A673 (cell line): ENCODE data around the gene HACD1.
A peak's percentile ranks its signal among the peaks of the same experiment; 100 is the strongest.

Experiments used
- CTCF ChIP-seq: fragments of 300-800, 200-600 bp; sonication (generic); conservative IDR thresholded peaks from 2 replicates; pipeline ENCODE4 v1.5.1; 2017; ENCODE audit warnings: low read depth, mild to moderate bottlenecking, antibody characterized with exemption, low read length, moderate library complexity, mixed read lengths
- EZH2 ChIP-seq: fragments of 200-600 bp; sonication (generic); IDR thresholded peaks from 2 replicates; pipeline ENCODE4 v1.6.1; 2017; ENCODE audit warnings: borderline replicate concordance, low read depth, mild to moderate bottlenecking, mixed read lengths, antibody characterized with exemption, low read length; ENCODE audit not compliant: poor library complexity, severe bottlenecking

- peak; percentile 40; the same call in 1 of the 2 replicates for TF ChIP-seq CTCF
- no peak for TF ChIP-seq EZH2
Observed at GRCh38 chr10:17599089-17599488, 18.1 kb downstream of the HACD1 start.
